ENCODE results near the gene MPPED2.
A peak's percentile ranks its signal among the peaks of the same experiment; 100 is the strongest.

MPPED2 gene

DNA sequence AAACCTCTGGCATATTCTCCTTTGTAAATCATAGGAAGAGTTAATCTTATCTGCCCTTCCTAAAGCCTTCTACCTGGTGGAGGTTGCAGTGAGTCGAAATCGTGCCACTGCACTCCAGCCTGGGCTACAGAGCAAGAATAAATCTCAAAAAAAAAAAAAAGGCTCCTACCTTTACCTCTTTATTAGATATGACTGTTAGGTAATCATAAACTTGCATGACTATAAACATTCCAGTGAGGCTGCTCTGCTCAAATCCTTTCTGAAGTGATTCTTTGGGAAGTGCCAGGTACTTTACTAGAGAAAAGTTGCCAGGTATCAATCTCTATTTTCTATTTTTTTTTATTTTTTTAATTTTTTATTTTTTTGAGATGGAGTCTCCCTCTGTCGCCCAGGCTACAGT lies 59.6 kb downstream of the MPPED2 start:
- no peak for DNase-seq

DNA sequence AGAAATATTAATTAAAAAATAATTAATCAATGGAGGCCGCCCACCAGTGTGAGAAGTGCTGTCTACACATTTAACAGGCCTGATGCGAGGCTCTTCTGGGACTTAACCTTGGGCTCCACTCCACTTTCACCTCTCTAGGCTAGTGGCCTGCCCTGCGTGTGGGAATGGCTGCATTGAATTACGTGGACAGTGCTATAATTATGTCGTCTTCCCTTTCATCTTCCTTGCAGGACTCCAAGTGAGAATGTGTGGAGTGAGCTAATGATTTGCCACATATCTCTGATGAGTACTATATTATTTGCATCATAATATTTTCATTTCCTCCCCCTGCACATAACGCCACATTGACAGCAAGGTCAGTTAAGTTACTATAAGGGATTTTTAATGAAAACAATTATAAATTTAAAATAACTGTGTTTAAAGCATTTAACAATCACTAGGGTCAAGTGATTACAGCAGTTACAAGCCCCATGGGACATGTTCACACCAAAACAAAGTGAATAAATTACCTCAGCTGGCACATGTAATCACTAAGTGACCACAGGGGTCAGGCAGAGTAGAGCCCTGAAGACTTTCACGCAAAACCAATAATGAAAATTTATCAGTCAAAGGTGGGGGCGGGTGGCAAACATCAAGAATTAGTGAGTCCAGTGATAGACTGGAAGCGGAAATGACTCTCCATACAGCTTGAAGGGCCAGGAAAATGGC lies 63.5 kb downstream of the MPPED2 start:
- DNase-seq, result no peak

DNA sequence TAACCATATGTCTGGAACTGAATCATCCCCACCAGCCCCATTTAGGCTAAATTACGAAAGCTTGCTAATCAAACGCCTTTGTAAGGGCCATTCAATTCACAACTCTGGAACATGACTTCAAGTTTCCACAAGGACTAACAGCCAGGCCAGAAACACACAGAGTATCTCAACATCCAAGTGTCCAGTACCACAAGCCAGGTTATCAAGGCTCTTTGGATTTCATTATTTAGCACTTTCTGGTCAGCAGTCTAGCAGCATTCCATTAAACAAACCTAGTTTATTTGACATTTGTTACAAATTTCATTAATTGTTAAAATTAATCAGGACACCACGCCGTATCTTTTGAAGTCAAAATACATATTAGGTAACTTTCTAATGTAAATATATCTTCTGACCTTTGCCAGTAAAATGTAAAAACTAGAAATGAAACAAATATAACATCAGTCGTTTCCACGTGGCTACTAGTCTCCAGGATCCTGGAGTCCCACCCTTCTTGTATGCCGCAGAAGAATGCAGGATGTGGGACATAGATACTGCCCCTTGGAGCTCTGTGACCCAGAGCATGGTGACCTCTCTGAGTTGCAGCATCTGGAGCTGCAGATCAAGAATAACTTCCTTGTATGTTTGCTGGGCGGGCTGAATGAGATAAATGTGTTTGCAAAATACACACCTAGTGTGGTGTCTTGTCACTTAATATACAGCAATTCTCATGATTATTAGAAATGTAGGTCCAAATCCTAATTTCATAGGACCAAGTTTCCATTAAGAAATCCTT lies 64.7 kb downstream of the MPPED2 start:
- no peak for DNase-seq

DNA sequence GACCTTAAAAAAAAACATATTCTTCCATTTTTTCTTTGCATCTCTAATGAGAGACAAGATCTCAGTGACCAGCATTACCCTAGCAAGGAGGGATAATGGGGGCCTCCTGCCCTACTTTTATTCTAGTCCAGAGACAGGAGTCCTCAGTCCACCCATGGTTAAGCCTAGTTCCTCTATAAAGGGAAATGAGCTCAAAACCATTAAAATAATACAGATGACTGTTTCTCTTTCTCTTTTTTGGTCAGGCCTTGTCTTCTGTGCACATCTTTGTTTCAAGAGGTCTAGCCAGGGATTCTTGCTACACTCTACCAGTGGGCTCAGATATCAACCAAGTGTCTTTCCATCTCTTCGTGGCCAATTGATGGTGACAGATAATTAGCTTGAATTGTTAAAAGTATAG lies 73.1 kb downstream of the MPPED2 start:
- no peak for DNase-seq

DNA sequence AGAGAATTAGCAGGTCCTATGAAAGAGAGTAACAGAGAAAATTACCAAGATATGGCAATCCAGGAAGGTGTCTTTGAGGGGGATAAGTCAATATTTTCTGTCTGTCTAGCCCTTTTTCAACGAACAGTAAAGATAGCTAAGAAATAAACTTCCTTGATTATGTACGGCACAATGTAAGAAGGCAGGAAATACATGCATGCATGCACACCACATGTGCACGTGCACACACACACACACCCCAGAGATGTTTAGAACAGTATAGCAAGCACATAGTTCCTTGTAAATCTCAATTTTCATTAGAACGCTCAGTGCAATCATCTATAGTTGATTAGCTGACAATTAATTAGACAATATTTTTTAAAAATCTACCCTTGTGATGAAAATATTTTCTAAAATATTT lies 74.7 kb downstream of the MPPED2 start:
- DNase-seq, result no peak

DNA sequence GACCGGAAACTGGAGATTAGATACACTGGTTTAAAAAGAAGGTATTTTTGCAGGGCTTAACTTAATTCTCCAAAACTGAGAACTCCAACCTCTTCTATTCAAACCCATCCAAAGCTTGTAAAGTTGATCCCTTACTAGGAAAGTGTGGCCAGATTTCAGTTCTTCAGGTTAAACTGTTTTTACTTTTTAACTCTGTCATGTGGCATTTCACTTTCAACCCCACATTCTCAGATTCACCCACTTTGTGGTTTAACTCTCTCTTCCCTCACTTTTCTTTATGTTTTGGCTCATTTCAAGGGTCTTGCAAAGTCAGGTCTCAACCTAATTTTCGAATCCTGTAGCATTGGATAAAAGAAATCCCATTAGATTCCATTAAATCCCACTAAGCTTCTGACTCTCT lies 75.4 kb downstream of the MPPED2 start:
- no peak for DNase-seq

DNA sequence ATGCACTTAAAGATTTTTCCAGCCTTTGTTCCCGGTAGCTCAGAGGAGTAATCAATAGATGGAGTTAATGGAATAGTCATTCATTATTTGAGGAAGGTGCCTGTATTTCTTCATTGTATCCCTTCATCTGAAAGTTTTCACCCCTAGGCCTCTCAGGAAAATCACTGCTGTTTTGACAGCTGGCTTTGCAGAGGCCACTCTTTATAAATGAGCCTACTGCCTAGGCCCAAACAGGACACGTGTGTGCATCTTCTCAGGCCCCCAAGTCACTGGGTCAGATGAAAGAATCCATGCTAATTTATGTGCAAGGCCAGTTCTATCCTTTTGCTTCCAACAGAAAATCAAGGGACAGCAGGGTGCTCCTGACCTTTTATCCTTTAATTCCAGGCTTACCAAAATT lies 76.8 kb downstream of the MPPED2 start:
- no peak for DNase-seq

DNA sequence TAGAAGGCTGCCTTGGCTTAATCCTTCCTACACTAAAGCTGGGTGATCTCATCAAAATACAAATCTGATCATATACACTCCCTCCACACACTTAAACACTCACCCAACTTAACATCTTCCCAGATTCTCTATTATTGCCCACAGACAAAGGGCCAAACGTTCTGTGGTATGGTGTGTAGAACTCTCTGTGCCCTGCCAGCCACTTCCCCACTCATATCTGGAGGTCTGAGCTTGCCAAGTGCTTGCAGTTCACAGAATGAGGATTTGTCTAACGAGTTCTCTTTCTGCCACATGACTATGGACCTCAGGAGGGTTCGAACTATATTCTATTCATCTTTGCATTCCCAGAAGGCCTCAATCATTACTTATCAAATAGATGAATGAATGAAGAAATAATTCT lies 77.6 kb downstream of the MPPED2 start:
- no peak for DNase-seq

DNA sequence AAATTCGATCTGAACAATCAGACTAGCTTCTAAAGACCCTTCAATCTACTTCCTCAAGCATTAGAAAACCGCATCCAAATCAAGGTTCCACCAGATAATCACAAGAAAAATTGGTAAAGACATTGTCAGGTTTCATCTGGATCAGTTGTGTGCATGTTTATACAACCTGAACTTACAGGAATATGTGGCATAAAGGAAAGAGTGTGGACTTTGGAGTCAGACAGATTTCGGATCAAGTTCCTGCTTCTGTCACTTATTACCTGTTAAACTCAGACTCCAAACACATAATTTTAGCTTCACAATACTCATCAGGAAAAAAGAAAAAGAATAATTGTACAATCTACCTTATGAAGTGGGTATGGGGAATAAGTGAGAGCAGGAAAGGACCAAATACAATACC lies 80.5 kb downstream of the MPPED2 start:
- no peak for DNase-seq

DNA sequence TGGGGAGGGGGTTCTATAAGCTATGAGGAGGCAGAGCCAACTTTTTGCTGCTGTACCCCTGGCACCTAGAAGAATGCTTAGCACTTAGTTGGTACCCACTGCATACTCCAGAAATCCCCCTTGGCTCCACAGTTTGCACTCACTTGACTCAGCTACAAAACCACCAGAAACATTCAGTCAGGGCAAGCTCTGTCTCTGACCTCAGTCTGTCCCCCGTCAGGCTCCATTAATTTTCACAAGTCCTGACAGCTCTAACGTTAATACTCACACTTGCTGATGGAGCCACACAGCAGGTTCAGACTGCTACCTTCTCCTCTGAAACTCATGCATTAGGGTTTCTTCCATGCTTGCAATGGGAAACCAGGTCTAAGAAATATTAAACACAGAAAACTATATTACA lies 81.7 kb downstream of the MPPED2 start:
- no peak for DNase-seq

DNA sequence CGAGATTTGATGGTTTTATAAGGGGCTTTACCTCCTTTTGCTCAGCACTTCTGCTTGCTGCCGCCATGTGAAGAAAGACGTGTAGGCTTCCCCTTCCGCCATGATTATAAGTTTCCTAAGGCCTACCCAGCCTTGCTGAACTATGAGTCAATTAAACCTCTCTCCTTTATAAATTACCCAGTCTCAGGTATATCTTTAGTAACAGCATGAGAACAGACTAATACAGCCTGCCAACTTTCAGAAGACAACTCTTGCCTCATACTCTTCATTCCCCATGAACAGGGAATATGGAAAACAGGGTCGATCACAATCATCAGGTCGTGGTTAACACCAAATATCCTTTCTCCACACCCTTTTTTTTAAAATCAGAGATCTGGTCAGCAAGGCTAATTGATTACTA lies 83.0 kb downstream of the MPPED2 start:
- DNase-seq, result no peak

DNA sequence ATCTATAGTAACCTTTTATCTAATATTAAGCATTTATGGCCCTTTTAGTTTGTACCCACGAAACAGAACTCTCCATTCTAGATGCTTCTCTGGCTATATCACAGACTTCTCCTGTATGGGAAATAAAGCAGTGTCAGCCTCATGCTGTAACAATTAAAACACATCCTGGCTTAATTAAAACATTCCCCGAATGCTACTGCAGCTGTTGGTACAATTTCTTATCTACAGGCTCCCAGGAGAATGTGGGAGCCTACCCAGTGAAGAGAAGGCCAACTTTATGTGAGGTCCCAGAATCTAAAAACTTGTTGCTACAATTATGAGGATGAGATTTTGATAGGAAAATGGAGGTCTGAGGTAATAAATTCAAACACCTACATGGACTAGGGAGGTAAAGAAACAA lies 83.8 kb downstream of the MPPED2 start:
- no peak for DNase-seq

DNA sequence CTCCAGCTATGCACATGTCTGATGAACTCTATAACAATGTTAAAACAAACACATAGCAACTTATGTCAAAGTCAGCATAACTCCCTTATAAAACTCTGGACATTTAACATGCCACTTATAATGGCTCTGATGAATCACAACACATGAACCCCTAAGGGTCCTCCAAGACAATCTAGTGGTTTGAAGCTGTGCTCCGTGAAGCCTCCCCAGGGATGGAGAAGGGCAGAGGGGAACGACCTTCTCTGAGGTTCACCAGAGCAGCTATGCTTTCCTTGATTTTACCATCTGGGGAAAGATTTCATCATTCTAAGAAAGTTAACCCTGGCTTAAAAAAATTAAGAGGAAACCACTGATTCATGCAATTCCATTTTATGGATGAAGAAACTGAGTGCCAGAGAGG lies 84.4 kb downstream of the MPPED2 start:
- DNase-seq, result no peak

DNA sequence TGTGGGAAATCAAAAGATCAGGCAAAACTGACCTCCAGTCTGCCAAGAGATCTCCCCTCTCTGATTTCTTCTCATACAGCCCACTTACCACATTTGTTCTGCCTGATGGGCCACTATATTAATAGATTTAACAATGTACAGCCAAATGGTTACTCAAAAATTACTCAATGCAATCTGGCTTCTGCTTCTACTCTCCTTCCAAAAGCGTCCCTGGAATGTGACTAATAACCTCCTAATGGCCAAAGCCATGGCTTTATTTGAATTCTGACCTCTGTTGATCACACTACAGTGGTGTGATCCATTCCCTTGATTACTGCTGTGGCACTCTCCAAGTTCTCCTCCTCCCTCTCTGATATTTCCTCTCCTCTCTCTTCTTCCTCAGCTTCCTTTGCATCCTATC lies 86.2 kb downstream of the MPPED2 start:
- no peak for DNase-seq

DNA sequence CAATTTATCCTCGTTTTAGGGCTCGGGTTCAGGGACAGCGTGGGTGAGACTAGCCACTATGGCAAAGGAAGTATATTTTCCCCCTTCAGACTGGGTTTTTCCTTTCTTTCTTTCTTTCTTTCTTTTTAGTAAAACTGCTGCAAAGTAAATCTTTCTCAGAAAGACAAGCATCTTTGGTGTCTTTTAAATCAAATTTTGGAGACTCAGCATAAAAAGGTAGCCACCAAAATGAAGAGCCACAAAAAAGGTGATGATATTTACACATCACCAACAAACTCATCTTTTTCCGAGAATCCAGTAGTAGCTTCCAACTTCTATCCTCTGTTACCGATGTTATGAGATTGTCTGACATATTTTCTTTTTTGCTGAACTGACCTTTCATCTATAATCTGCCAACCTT lies 88.6 kb downstream of the MPPED2 start:
- DNase-seq, result no peak

DNA sequence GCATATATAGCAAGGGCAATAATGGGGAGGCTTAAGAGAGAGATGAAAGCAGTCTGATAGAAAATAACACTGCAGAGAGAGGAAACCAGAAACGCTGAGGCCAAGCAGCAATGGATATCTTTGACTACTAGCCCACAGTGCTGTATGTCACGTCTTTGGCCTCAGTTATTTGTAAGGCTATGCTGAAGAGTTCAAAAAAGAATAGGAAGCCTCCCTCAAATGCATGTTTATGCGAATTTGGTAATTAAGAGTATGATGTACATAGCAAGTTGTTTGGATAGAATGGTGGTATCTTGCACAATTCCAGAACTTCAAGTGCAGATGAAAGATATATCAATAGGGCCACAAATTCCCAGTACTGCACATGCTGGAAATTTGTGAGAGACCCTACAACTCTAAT lies 89.2 kb downstream of the MPPED2 start:
- no peak for DNase-seq

DNA sequence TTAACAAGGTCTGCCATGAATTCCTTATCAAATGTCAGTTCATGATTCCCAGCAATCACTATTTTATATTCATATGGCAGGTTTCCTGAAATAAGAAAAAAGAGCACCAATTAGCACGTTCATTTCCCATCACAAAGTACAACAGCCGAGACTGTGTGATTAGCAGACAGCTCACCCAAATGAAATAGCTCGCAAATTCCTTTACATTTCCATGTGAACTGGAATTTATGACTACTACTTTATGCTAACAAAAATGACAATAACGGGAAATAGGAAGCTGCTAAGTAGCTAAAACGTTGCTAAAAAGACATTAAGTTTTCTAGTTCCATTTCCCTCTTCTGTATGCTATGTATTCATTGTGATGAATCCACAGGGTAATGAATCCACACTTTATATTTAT lies 90.7 kb downstream of the MPPED2 start:
- DNase-seq, result no peak

DNA sequence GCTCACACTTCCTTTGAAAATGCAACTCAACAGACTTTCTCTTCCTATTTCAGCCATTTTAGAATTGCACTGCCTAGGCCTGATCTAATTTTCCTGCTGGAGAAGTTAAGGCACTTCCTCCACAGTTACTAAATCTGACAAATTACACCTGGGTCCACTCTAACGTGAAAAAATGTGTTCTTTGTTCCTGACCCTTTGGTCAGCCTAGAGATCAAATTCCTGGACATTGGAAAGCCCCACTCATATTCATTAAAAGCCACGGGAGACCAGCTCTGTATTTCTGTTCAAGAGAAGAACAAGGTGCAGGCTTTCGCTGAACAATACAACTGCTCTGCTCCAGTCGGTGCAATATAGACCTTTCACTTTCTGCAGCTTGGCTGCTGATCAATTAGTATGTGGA lies 96.6 kb downstream of the MPPED2 start:
- DNase-seq, result no peak

DNA sequence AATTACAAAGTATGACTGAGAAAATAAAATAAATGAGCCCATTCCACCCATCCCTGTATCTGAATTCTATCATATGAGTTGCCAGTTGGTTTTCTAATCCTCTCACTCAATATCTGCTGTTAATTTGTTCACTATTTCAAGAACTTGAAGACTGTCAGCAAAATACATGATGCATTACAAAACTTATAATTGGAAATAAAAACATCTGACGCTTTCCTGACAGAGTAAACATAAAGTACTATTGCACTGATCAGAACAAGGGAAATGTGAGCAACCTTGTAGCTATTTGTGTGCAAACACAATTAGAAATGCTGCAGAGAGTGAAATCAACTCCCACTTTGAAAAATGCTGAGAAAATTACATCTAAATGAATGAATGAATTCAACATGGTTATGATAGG lies 97.1 kb downstream of the MPPED2 start:
- DNase-seq, result no peak

DNA sequence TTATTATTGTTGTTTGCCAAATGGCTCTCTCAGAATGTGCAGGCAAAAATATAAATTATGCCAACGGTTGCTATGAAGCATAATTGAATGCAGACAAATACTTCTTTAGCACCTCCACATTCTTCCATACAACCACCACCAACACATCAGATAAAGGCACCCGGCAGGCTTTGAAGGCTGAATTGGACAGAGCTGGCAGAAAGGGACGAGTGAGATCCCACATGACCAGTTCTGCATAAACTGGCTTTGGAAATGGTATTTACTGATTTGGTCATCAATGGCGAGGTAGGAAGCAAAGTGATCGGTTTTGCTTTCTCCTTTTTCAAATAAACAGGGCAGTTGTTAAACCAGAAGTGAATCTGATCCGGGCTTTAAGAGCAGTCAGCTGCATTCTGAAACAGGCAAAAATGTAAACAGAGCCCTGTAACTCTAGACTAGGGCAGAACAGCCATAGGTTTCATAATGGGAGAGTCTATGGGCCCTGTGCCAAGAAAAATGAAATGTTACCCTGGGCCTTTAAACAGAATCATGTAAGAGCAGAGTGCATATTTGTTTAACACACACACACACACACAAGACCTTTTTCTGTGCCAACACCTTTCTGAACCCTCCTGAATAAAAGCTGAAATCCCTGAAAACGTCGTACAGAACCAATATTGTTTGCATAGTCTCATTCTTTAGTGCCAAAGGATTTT lies 97.7 kb downstream of the MPPED2 start:
- DNase-seq, result peak; percentile 85

DNA sequence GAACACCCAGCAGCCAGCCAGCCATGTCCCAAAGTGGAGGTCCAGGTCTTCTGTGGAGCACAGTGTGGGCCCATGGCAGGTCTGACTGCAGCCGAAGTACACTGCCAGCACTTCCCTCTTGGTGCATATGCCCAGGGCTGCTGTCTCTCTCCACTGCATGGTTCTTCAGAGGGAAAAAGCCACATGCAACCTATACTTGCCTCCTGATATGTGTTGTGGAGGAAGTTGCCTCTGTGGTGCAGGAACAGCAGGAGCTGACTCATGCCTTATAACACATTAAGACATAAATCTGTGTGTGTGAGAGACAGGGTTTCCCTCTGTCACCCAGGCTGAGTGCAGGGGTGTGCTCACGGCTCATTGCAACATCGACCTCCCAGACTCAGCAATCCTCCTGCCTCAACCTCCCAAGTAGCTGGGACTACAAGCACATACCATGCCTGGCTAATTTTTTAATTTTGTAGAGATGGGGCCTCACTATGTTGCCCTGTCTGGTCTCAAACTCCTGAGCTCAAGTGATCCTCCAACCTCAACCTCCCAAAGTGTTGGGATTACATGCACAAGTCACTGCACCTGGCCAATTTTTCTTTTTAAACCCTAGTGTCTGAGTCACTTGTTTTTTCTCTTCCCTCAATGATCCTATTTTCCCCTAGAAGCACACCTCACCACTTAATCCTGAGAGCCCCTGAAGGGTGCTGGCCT lies 98.8 kb downstream of the MPPED2 start:
- DNase-seq, result no peak

DNA sequence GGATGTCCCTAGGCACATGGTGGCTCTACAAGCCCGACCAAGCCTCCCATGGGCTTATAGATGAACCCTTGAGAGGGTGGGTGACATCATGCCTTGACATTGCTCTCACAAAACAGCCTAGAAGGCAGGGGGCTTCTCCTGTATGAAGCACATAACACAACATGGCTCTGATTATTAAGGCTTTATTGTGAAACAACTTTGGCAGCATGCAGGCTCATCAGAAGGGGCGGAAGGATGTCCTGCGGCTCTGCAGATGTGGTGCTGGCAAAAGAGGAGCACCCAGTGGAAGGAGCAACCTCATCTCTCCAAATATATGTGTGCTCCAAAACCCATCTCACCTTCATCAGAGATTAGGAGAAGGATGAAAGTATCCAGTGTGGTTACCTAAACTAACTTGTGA lies 100.4 kb downstream of the MPPED2 start:
- DNase-seq, result no peak

DNA sequence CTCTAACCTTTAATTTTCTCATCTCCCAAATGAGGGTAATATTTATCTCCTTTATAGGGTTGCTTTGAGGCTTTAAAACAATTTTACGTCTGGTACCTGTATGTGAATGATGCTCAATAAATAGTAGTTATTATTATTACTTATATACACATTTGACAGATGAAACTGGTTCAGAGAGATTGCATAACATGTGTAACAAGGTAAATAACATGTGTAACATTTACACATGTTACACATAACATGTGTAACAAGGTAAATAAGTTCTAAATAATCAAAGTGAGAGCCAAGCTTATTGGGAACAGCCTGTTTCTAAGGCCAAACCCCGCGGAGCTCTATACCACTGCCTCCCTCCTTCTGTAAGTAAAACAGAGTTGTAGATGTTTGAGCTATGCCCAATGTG lies 100.9 kb downstream of the MPPED2 start:
- DNase-seq, result no peak

DNA sequence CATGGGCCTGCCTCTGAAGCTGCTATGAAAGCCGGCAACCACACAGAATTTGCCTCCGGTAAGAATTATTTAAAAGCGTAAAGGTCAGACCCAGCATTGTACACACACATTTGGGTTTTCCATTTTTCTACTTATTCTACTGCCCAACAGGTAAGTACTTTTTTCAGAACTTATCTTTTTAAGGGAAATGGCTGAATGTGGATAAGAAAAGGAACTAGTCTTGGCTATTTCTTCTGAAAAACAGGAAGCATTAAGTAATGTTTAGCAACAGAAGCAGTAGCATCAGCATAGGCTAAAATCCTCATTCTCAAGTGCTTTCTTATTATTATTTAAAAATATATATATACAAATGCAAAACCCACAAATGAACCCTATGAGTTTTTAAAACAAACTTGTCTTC lies 103.1 kb downstream of the MPPED2 start:
- no peak for DNase-seq
